H1 (cell line): Measurements from ENCODE around the gene DENND4C. TPM values are rescaled to one million over a fixed set of nuclear protein-coding genes. Genes with fewer than 3 reads are reported as not detected.

ENCODE experiments used
- CTCF ChIA-PET: fragments of 300-600 bp; sonication (Branson Sonifier 250); formaldehyde crosslinking; loops from one replicate; lab custom pipeline; 2021; ENCODE audit not compliant: partially characterized antibody; lab: Charles Lee
- POLR2A ChIA-PET: fragments of 300-600 bp; sonication (Branson Sonifier 250); formaldehyde crosslinking; loops from one replicate; lab custom pipeline; 2021; ENCODE audit warnings: inconsistent platforms; ENCODE audit not compliant: partially characterized antibody; lab: Charles Lee
- DNase-seq, 2 experiments: peaks; one replicate each; pipeline versions ENCODE4 v3.0.0 to v3.0.0-alpha.2; 2010 to 2022; ENCODE audit warnings: low spot score in 2 of 2, low read depth in 1 of 2, mixed read lengths in 1 of 2
- FAIRE-seq: peaks from 2 replicates; lab custom pipeline; 2011; peaks lifted over from hg19 to GRCh38; lab: Jason Lieb, UNC
- H2AFZ ChIP-seq: 2 replicates; pipeline ENCODE4 v1.8.1; 2012; ENCODE audit warnings: low read length, inconsistent platforms
- H2AK5ac ChIP-seq: 2 replicates; pipeline ENCODE4 v1.6.1; 2013; ENCODE audit warnings: low read depth, low read length
- H2BK120ac ChIP-seq: replicated peaks from 2 replicates; pipeline ENCODE3; 2013; ENCODE audit warnings: low read depth, low read length, inconsistent platforms
- H2BK12ac ChIP-seq: 2 replicates; pipeline ENCODE4 v1.6.1; 2013; ENCODE audit warnings: low read depth, low read length
- H2BK15ac ChIP-seq: 2 replicates; pipeline ENCODE4 v1.6.1; 2013; ENCODE audit warnings: low read length
- H2BK20ac ChIP-seq: 2 replicates; pipeline ENCODE4 v1.6.1; 2013; ENCODE audit warnings: low read length
- H2BK5ac ChIP-seq: 2 replicates; pipeline ENCODE4 v1.6.1; 2013; ENCODE audit warnings: low read depth, low read length
- H3K14ac ChIP-seq: 2 replicates; pipeline ENCODE4 v1.6.1; 2013; ENCODE audit warnings: inconsistent platforms; ENCODE audit not compliant: insufficient read length
- H3K18ac ChIP-seq: 2 replicates; pipeline ENCODE4 v1.6.1; 2013; ENCODE audit warnings: low read length; ENCODE audit errors: extremely low read depth
- H3K23ac ChIP-seq: 2 replicates; pipeline ENCODE4 v1.6.1; 2013; ENCODE audit warnings: inconsistent platforms; ENCODE audit not compliant: insufficient read length
- H3K23me2 ChIP-seq: 2 replicates; pipeline ENCODE4 v1.6.1; 2013; ENCODE audit warnings: low read depth, low read length
- H3K27ac ChIP-seq: 2 replicates; pipeline ENCODE4 v1.6.1; 2011; ENCODE audit warnings: low read depth, low read length, inconsistent platforms
- H3K27me3 ChIP-seq, 4 experiments: replicated peaks in 1 of 4; 1 replicate in 1 of 4; 2 replicates in 3 of 4; pipeline versions ENCODE4 v1.6.1 to v1.8.1; 2011 to 2013; ENCODE audit warnings: low read length in 3 of 4, mild to moderate bottlenecking in 3 of 4, inconsistent platforms in 2 of 4, mixed read lengths in 2 of 4, moderate library complexity in 1 of 4; ENCODE audit not compliant: control insufficient read depth in 3 of 4, insufficient read depth in 3 of 4; ENCODE audit errors: extremely low read depth in 1 of 4
- H3K36me3 ChIP-seq, 4 experiments: 2 replicates each; pipeline versions ENCODE4 v1.6.1 to v1.8.1; 2011 to 2013; ENCODE audit warnings: mild to moderate bottlenecking in 4 of 4, low read length in 3 of 4, moderate library complexity in 2 of 4, control low read depth in 1 of 4, inconsistent platforms in 1 of 4; ENCODE audit not compliant: insufficient read depth in 4 of 4, control insufficient read depth in 2 of 4
- H3K4ac ChIP-seq: replicated peaks from 2 replicates; pipeline ENCODE3; 2013; ENCODE audit warnings: low read length, low read depth, mixed read lengths, inconsistent platforms; ENCODE audit not compliant: insufficient read length
- H3K4me1 ChIP-seq, 4 experiments: replicated peaks in 1 of 4; 1 replicate in 1 of 4; 2 replicates in 3 of 4; pipeline versions ENCODE4 v1.6.1 to v1.8.1; 2011 to 2013; ENCODE audit warnings: low read length in 3 of 4, inconsistent platforms in 2 of 4, mixed read lengths in 1 of 4; ENCODE audit not compliant: insufficient read depth in 4 of 4, control insufficient read depth in 3 of 4
- H3K4me2 ChIP-seq, 2 experiments: 2 replicates each; pipeline versions ENCODE4 v1.6.1 to v1.8.1; 2011 to 2013; ENCODE audit warnings: low read depth in 2 of 2, low read length in 2 of 2, control low read depth in 1 of 2, inconsistent platforms in 1 of 2, mild to moderate bottlenecking in 1 of 2; ENCODE audit not compliant: insufficient read depth in 1 of 2
- H3K4me3 ChIP-seq, 4 experiments: fragments of 200-600, 300-600 bp in 1 of 4; sonication (generic), shearing (Covaris generic), sonication (Bioruptor Twin) in 1 of 4; 2 replicates each; pipeline versions ENCODE4 v1.5.1 to v1.8.1; 2011 to 2016; ENCODE audit warnings: low read length in 4 of 4, low read depth in 3 of 4, control low read depth in 2 of 4, inconsistent platforms in 2 of 4, mild to moderate bottlenecking in 2 of 4, mixed read lengths in 1 of 4, moderate library complexity in 1 of 4; ENCODE audit not compliant: insufficient read depth in 2 of 4; ENCODE audit errors: extremely low read depth in 1 of 4
- H3K56ac ChIP-seq: replicated peaks from 2 replicates; pipeline ENCODE3; 2013; ENCODE audit warnings: low read depth, mild to moderate bottlenecking, mixed read lengths, low read length, inconsistent platforms; ENCODE audit not compliant: insufficient read length
- H3K79me1 ChIP-seq: 2 replicates; pipeline ENCODE4 v1.6.1; 2013; ENCODE audit warnings: low read depth, low read length, control low read depth
- H3K79me2 ChIP-seq, 2 experiments: 2 replicates each; pipeline versions ENCODE4 v1.6.1 to v1.8.1; 2012 to 2013; ENCODE audit warnings: low read length in 2 of 2, mild to moderate bottlenecking in 2 of 2, inconsistent platforms in 1 of 2; ENCODE audit not compliant: insufficient read depth in 2 of 2, control insufficient read depth in 1 of 2
- H3K9ac ChIP-seq, 4 experiments: replicated peaks in 1 of 4; 1 replicate in 1 of 4; 2 replicates in 3 of 4; pipeline versions ENCODE4 v1.6.1 to v1.8.1; 2011 to 2013; ENCODE audit warnings: low read depth in 3 of 4, low read length in 3 of 4, control low read depth in 2 of 4, mild to moderate bottlenecking in 2 of 4, moderate library complexity in 2 of 4, inconsistent platforms in 1 of 4; ENCODE audit errors: extremely low read depth in 1 of 4
- H3K9me3 ChIP-seq, 2 experiments: 2 replicates each; pipeline versions ENCODE4 v1.6.1 to v1.8.1; 2012 to 2013; ENCODE audit warnings: mild to moderate bottlenecking in 2 of 2, moderate library complexity in 2 of 2, control low read depth in 1 of 2, inconsistent platforms in 1 of 2, low read depth in 1 of 2, low read length in 1 of 2, mixed read lengths in 1 of 2; ENCODE audit not compliant: insufficient read depth in 2 of 2
- H4K20me1 ChIP-seq, 2 experiments: replicated peaks in 1 of 2; 2 replicates each; pipeline versions ENCODE3 to v1.8.1; 2011 to 2013; ENCODE audit warnings: inconsistent platforms in 2 of 2, low read length in 2 of 2, mild to moderate bottlenecking in 1 of 2; ENCODE audit not compliant: insufficient read depth in 2 of 2, control insufficient read depth in 1 of 2
- H4K5ac ChIP-seq: 2 replicates; pipeline ENCODE4 v1.6.1; 2013; ENCODE audit warnings: low read length, low read depth, mixed read lengths, inconsistent platforms; ENCODE audit not compliant: insufficient read length
- H4K8ac ChIP-seq: 2 replicates; pipeline ENCODE4 v1.8.0; 2013; ENCODE audit warnings: mild to moderate bottlenecking, moderate library complexity, low read length, inconsistent platforms; ENCODE audit not compliant: insufficient read depth; ENCODE audit errors: extremely low read depth
- H4K91ac ChIP-seq: replicated peaks from 2 replicates; pipeline ENCODE3; 2013; ENCODE audit warnings: low read length, mixed read lengths, inconsistent platforms; ENCODE audit not compliant: insufficient read length
- MAFK ChIP-seq: IDR thresholded peaks from 2 replicates; pipeline ENCODE4 v1.6.1; 2012; ENCODE audit warnings: low read depth, mild to moderate bottlenecking, improper control_type of control experiment, low read length
- WGBS, 2 experiments: shearing (Covaris generic) in 1 of 2; methylation state at CpG; one replicate each; pipeline versions ENCODE4 v1.1.6 to v1.1.7; 2013 to 2015; ENCODE audit warnings: low lambda C conversion rate in 2 of 2, mixed read lengths in 2 of 2, inconsistent platforms in 1 of 2, low coverage in 1 of 2, missing lambda C conversion rate in 1 of 2; ENCODE audit not compliant: insufficient replicate concordance in 2 of 2, insufficient coverage in 1 of 2, insufficient read length in 1 of 2; ENCODE audit errors: extremely low coverage in 1 of 2, missing lambda C conversion rate in 1 of 2; 5-methylcytosine and 5-hydroxymethylcytosine counted together
- polyA plus RNA-seq, 7 experiments: library from polyadenylated mRNA; depleted of rRNA in 3 of 7; stranded (reverse) in 5 of 7; unstranded in 2 of 7; fragments of >200 nt in 5 of 7; fragments of 200-250 nt in 2 of 7; gene quantifications; 1 replicate in 5 of 7; 2 replicates in 1 of 7; 4 replicates in 1 of 7; pipeline versions ENCODE4 v1.2.1 to v1.2.3, GENCODE V29; 2011 to 2013; ENCODE audit warnings: missing spikeins in 2 of 7, mixed read lengths in 2 of 7
- total RNA-seq: library from RNA; stranded (reverse); fragmentation: NEBNext Ultra II Directional; extraction: Animal tissue kit (Norgen Biotek cat#: 25700); gene quantifications from 2 replicates; pipeline ENCODE4 v1.2.1, GENCODE V29; 2021

Gene DENND4C
- total and polyA plus RNA-seq, 2 of the 8 experiments (the other 6 are each of a cell fraction or from before 2014, with no cell fraction given), result 6.9 to 18.9 TPM

DNA sequence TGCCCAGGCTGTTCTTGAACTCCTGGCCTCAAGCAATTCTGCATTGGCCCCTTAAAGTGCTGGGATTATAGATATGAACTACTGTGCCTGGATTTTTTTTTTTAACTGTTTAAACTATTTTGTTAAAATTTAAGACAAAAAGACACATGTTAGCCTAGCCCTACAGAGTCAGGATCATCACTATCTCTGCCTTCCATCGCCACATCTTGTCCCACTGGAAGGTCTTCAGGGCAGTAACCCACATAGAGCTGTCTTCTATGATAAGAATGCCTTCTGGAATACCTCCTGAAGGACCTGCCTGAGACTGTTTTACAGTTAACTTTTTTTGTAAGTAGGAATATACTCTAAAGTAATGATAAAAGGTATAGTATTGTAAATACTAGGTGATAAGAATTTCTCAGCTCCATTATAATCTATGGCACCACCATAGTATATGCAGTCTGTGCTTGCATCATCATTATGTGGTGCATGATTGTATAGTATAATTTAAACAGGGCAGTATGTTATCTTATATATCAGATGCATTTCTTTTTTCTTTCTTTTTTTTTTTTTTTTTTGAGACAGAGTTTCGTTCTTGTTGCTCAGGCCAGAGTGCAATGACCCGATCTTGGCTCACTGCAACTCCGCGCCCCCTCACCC is 52.7 kb downstream of the DENND4C start:
- WGBS, 2 experiments, result 93% methylated on average over 5 of the region's 5 CpGs; no CpG with 5 or more reads in 1 of the 2 experiments
- POLR2A ChIA-PET, result interaction anchor here (0.7 kb wide), 1 partner anchor 182 kb away, joined by 4 read pairs; no protein-coding TSS in a partner anchor
- no peak for TF ChIP-seq MAFK

More for the DNA sequence above, 52.7 kb downstream of the DENND4C start:
- H3K14ac ChIP-seq, result no peak overlapping the region
- H3K79me2 ChIP-seq, result peaks cover 0 to 38% of the 10 kb centered on the region in 2 experiments; a peak in 2 of 4 replicates
- no peak overlapping the region for H3K56ac ChIP-seq
- CTCF ChIA-PET, result interaction anchor here (0.5 to 0.9 kb wide), 2 partner anchors 61 to 627 kb away, joined by 3 to 5 read pairs; no protein-coding TSS in a partner anchor
- H4K5ac ChIP-seq, result no peak overlapping the region
- H3K4me1 ChIP-seq, result no peaks in the 10 kb centered on the region
- H3K79me1 ChIP-seq, result no peaks in the 10 kb centered on the region; the same call in 1 of the 2 replicates
- H2BK120ac ChIP-seq, result no peak overlapping the region
- no peak overlapping the region for H2BK15ac ChIP-seq
- no peak overlapping the region for H3K4ac ChIP-seq
- no peak overlapping the region for H3K18ac ChIP-seq
- H3K36me3 ChIP-seq, result no peaks in the 10 kb centered on the region
- no peak overlapping the region for H3K27ac ChIP-seq
- no peak overlapping the region for H2AFZ ChIP-seq
- H3K9ac ChIP-seq, result no peak overlapping the region
- DNase-seq (no peak), FAIRE-seq (no peak)
- H3K23ac ChIP-seq, result no peak overlapping the region
- H3K23me2 ChIP-seq, result no peaks in the 10 kb centered on the region
- H3K27me3 ChIP-seq, result no peaks in the 10 kb centered on the region
- H4K8ac ChIP-seq, result no peak overlapping the region
- H4K91ac ChIP-seq, result no peak overlapping the region
- H2BK12ac ChIP-seq, result no peak overlapping the region
- H4K20me1 ChIP-seq, result peaks cover 1 to 2% of the 10 kb centered on the region in 2 experiments
- H2BK5ac ChIP-seq, result no peak overlapping the region
- no peak overlapping the region for H2AK5ac ChIP-seq
- H3K9me3 ChIP-seq, result no peaks in the 10 kb centered on the region
- no peak overlapping the region for H3K4me3 ChIP-seq
- no peak overlapping the region for H2BK20ac ChIP-seq
- H3K4me2 ChIP-seq, result no peak overlapping the region
